Common myeloid progenitor, CD34-positive (primary cell): ENCODE measurements around the gene TOR1AIP2.
A peak's percentile ranks its signal among the peaks of the same experiment; 100 is the strongest.

ENCODE experiments used
- CTCF ChIA-PET: fragments of 350-600 bp; sonication (Branson Sonifier 250); formaldehyde crosslinking; loops from one replicate; lab custom pipeline; 2021; ENCODE audit warnings: antibody characterized with exemption; lab: Charles Lee
- POLR2A ChIA-PET: fragments of 350-600 bp; sonication (Branson Sonifier 250); formaldehyde crosslinking; loops from one replicate; lab custom pipeline; 2021; ENCODE audit warnings: antibody characterized with exemption; lab: Charles Lee
- DNase-seq, 3 donors: peaks; one replicate each; pipeline versions ENCODE4 v3.0.0 to v3.0.0-alpha.2; 2013
- H3K27ac ChIP-seq, 2 experiments: 1 replicate in 1 of 2; 2 replicates in 1 of 2; pipeline ENCODE4 v1.7.0; 2013; ENCODE audit warnings: inconsistent platforms in 2 of 2, low read length in 2 of 2, mild to moderate bottlenecking in 2 of 2, low read depth in 1 of 2, moderate library complexity in 1 of 2; ENCODE audit not compliant: severe bottlenecking in 2 of 2, insufficient read depth in 1 of 2, poor library complexity in 1 of 2
- H3K27me3 ChIP-seq, 5 experiments: replicated peaks in 2 of 5; 1 replicate in 3 of 5; 2 replicates in 2 of 5; pipeline versions ENCODE4 v1.6.1 to v1.7.0; 2013; ENCODE audit warnings: low read length in 4 of 5, mild to moderate bottlenecking in 2 of 5, moderate library complexity in 2 of 5, inconsistent platforms in 1 of 5; ENCODE audit not compliant: insufficient read depth in 5 of 5, control insufficient read depth in 4 of 5
- H3K36me3 ChIP-seq, 4 experiments: 1 replicate in 2 of 4; 2 replicates in 2 of 4; pipeline versions ENCODE4 v1.6.1 to v1.7.0; 2013; ENCODE audit warnings: low read length in 3 of 4, control low read depth in 1 of 4, mild to moderate bottlenecking in 1 of 4; ENCODE audit not compliant: control insufficient read depth in 4 of 4, insufficient read depth in 4 of 4
- H3K4me1 ChIP-seq, 4 experiments: 1 replicate in 3 of 4; 2 replicates in 1 of 4; pipeline versions ENCODE4 v1.6.1 to v1.7.1; 2013; ENCODE audit warnings: low read length in 3 of 4, mild to moderate bottlenecking in 3 of 4, control low read depth in 1 of 4, inconsistent platforms in 1 of 4, moderate library complexity in 1 of 4; ENCODE audit not compliant: control insufficient read depth in 4 of 4, insufficient read depth in 4 of 4; ENCODE audit errors: control extremely low read depth in 1 of 4
- H3K4me3 ChIP-seq, 7 experiments: 1 replicate in 4 of 7; 2 replicates in 3 of 7; pipeline versions ENCODE4 v1.5.1 to v1.7.0; 2013; ENCODE audit warnings: mild to moderate bottlenecking in 7 of 7, low read length in 6 of 7, moderate library complexity in 6 of 7, inconsistent platforms in 2 of 7, low read depth in 2 of 7, control low read depth in 1 of 7; ENCODE audit not compliant: insufficient read depth in 4 of 7, control insufficient read depth in 1 of 7; ENCODE audit errors: extremely low read depth in 1 of 7
- H3K9me3 ChIP-seq, 5 experiments: 1 replicate in 4 of 5; 2 replicates in 1 of 5; pipeline versions ENCODE4 v1.6.1 to v1.7.1; 2013; ENCODE audit warnings: low read length in 4 of 5, mild to moderate bottlenecking in 2 of 5, inconsistent platforms in 1 of 5, low read depth in 1 of 5, moderate library complexity in 1 of 5; ENCODE audit not compliant: control insufficient read depth in 4 of 5, insufficient read depth in 2 of 5; ENCODE audit errors: control extremely low read depth in 1 of 5
- WGBS: methylation state at CpG from one replicate; pipeline ENCODE4 v1.1.5; 2013; ENCODE audit not compliant: insufficient coverage; 5-methylcytosine and 5-hydroxymethylcytosine counted together

The TOR1AIP2 gene

DNA sequence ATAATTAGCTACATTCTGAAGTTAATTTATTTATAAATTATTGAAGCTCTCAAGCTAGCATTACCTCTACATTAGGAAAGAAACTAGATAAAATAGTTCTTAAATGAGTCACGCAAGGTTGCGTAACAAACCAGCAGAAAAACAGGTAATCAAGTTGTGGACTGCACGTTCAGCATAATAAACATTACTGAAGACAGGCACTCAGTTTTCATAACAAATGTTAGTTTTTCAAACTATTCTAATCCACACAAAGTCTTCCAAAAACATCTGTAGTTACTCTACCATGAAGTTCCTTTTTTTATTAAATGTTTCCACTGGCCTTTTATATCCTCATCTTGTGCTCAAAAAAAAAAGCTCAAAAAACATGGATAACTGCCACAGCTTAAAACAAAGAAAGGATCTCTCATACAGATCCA, 1.3 kb downstream of the TOR1AIP2 start:
- ChIA-PET POLR2A (interaction anchor here (1.5 kb wide), 1 partner anchor 12 kb away, joined by 3 read pairs; no protein-coding TSS in a partner anchor), CTCF (interaction anchor here (1.3 to 4.4 kb wide), 3 partner anchors 9 to 12 kb away, joined by 3 to 17 read pairs (median 5); no protein-coding TSS in a partner anchor)
- Histone ChIP-seq H3K27ac (peak overlapping the region in 1 of 2 experiments; percentile 94), H3K4me3 (peak overlapping the region in 5 of 7 experiments; percentile 85 to 100 (median 95)), H3K27me3 (no peaks in the 10 kb centered on the region), H3K9me3 (no peaks in the 10 kb centered on the region), H3K4me1 (peaks cover 2 to 32% (median 28%) of the 10 kb centered on the region in 4 experiments), H3K36me3 (peaks cover 0 to 15% (median 10%) of the 10 kb centered on the region in 4 experiments)
- WGBS, result no CpG with 5 or more reads among the region's 3 CpGs
- peak; percentile 22 to 54 (median 36) for DNase-seq

DNA sequence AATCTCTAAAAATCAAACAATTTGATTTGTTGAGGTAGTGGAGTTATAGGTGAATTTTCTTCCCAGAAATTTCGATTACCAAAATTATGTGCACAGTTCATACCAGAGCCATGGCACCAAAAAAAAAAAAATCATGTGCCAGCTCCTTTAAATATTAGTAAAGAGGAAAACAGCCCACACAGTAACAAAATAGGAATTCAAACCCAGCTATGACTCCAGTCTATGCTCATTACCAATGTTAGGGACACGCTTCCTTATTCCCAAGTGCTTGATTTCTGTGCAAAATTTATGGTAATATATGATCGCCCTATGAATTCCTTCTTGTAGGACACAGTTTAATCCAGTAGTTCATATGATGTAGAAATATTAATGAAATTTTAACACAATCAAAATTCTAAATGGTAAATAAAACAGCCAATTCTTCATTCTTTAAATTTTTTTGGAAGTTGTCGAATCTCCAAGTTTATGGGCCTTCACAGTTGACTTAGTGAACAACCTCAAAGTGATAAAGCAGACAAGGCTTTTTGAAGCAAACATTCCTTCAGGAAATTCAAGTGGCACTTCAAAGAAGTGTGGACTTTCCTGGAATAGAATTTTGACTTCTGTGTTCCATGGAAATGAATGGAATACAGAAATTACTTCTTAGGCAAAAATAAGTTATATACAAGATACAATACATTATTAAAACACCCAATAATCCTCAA, 1.9 kb downstream of the TOR1AIP2 start:
- ChIA-PET CTCF (interaction anchor here (0.9 to 4.4 kb wide), 5 partner anchors 8 to 111 kb away, joined by 3 to 17 read pairs (median 3); no protein-coding TSS in a partner anchor), POLR2A (no interaction called here)
- peak overlapping the region in 4 of 7 experiments; percentile 85 to 100 (median 93) for H3K4me3 ChIP-seq
- DNase-seq, result no peak
- WGBS, result 100% methylated on average over 2 of the region's 4 CpGs
- H3K4me1 ChIP-seq, result peaks cover 2 to 31% (median 25%) of the 10 kb centered on the region in 4 experiments
- peak overlapping the region in 1 of 2 experiments; percentile 94 for H3K27ac ChIP-seq
- H3K27me3 ChIP-seq, result no peaks in the 10 kb centered on the region
- no peaks in the 10 kb centered on the region for H3K9me3 ChIP-seq
- peaks cover 0 to 15% (median 10%) of the 10 kb centered on the region in 4 experiments for H3K36me3 ChIP-seq

DNA sequence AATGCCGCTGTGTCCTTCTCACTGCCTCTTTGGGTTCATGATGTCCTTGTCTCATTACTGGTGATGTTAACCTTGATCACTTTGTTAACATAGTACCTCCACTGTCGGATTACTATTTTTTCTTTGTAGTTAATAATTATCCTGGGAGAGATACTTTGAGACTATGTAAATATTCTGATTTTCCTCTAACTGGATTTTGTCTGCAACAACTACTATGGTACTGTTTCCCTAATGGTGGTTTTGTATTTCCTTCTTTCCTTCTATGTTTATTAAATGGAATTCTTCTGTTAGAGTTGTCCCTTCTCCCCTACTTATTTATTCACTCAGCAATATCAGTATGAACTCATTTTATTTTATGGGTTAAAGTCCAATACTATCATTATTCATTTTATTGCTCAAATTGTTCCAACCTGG, 4.2 kb downstream of the TOR1AIP2 start:
- Histone ChIP-seq H3K27me3 (no peaks in the 10 kb centered on the region), H3K4me1 (peaks cover 2 to 27% (median 23%) of the 10 kb centered on the region in 4 experiments), H3K36me3 (peaks cover 5 to 23% (median 15%) of the 10 kb centered on the region in 4 experiments), H3K27ac (no peak overlapping the region), H3K9me3 (no peaks in the 10 kb centered on the region), H3K4me3 (no peak overlapping the region)
- ChIA-PET CTCF (no interaction called here), POLR2A (no interaction called here)
- whole genome bisulfite sequencing, result 100% methylated on average over 1 of the region's 2 CpGs
- DNase-seq, result no peak

DNA sequence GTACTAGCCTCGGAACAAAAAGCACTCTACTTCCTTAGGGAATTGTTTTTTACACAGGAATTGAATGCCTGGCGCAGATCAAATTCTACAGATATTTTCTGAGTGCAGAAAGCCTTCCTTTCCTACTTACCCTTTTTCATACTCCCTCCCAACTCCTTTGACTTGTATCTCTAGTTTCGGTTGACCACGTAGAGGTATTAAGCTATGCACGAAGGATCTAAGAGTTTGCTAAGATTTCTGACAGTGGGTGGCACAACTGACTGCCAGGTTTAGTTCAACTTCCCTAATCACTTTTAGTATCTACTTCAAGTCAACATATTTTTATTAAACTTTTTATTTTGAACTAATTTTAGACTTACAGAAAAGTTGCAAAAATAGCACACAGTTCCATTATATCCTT, 5.0 kb downstream of the TOR1AIP2 start:
- Histone ChIP-seq H3K9me3 (no peaks in the 10 kb centered on the region), H3K36me3 (peaks cover 7 to 30% (median 17%) of the 10 kb centered on the region in 4 experiments), H3K27me3 (no peaks in the 10 kb centered on the region), H3K4me1 (peaks cover 2 to 24% (median 20%) of the 10 kb centered on the region in 4 experiments), H3K4me3 (no peak overlapping the region), H3K27ac (no peak overlapping the region)
- CTCF ChIA-PET, result no interaction called here
- 100% methylated on average over 2 of the region's 5 CpGs for WGBS
- DNase-seq, result no peak
- POLR2A ChIA-PET, result no interaction called here

DNA sequence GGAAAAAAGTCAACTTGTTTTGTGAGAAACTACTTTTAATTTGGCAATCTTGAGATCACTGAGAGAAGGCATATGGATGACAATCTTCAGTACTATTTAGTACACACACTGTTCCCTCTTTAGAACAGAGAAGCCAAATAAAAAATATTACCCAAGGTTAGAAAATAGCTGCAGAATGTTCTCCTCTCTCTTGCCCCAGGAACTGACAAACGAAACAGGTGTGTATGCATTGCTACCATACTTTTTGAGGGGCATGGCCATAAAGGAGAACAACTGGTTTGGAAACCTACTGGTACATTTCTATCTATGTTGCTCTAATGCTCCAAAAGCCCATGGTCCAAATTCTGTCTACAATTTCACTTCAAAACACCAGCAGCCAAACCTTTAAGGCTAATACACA, 5.7 kb downstream of the TOR1AIP2 start:
- H3K27ac ChIP-seq, result no peak overlapping the region
- ChIA-PET POLR2A (no interaction called here), CTCF (no interaction called here)
- H3K4me3 ChIP-seq, result no peak overlapping the region
- WGBS, result 100% methylated on average over 1 of the region's 1 CpG
- no peaks in the 10 kb centered on the region for H3K27me3 ChIP-seq
- no peaks in the 10 kb centered on the region for H3K9me3 ChIP-seq
- peaks cover 2 to 21% (median 18%) of the 10 kb centered on the region in 4 experiments for H3K4me1 ChIP-seq
- H3K36me3 ChIP-seq, result peaks cover 10 to 36% (median 19%) of the 10 kb centered on the region in 4 experiments
- no peak for DNase-seq

DNA sequence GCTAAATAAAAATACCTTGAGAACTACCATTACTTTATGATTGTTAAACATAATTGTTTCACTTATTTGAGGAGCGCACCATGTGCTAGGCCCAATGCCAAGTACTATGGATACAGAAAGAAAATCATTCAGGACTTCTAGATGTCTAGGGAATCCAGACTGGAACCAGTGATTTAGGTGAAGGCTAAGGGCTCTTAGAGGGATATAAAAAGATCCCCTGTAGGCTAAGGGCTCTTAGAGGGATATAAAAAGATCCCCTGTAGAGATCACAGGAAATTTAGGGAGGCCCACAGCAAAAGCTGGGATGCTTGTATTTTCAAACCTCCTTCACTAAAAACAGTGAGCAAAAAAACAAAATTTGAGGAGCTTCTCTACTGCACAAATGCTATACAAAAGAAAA, 6.7 kb downstream of the TOR1AIP2 start:
- peaks cover 0 to 10% (median 7%) of the 10 kb centered on the region in 4 experiments for H3K4me1 ChIP-seq
- POLR2A ChIA-PET, result interaction anchor here (0.6 kb wide), 1 partner anchor 299 kb away, joined by 3 read pairs; no protein-coding TSS in a partner anchor
- no peak for DNase-seq
- H3K36me3 ChIP-seq, result peaks cover 11 to 44% (median 24%) of the 10 kb centered on the region in 4 experiments
- H3K4me3 ChIP-seq, result no peak overlapping the region
- no peaks in the 10 kb centered on the region for H3K9me3 ChIP-seq
- no peaks in the 10 kb centered on the region for H3K27me3 ChIP-seq
- peak overlapping the region in 1 of 2 experiments; percentile 34 for H3K27ac ChIP-seq
- 100% methylated on average over 1 of the region's 1 CpG for WGBS
- CTCF ChIA-PET, result interaction anchor here (1.2 to 1.4 kb wide), 2 partner anchors 83 to 307 kb away, joined by 3 read pairs; no protein-coding TSS in a partner anchor
